ENCODE results near the gene C17orf100. TPM values are rescaled to one million over a fixed set of nuclear protein-coding genes. Genes with fewer than 3 reads are reported as not detected.

Gene C17orf100
- total and polyA plus RNA-seq, 2 of the 13 experiments (the other 11 are each of a cell fraction or from before 2014, with no cell fraction given) = 3.6 to 8.7 TPM

- TF ChIP-seq ZNF7 (CRISPR knock-in tag; IDR thresholded peaks at IDR 0.05) = peak; percentile 97
- TF ChIP-seq ZFP91 (CRISPR knock-in tag; IDR thresholded peaks at IDR 0.05; ENCODE audit: borderline replicate concordance) = no peak
- no peak for TF ChIP-seq ZNF577 (CRISPR knock-in tag; IDR thresholded peaks at IDR 0.05; ENCODE audit: borderline replicate concordance, low read depth)
- TF ChIP-seq ZNF746 (CRISPR knock-in tag; IDR thresholded peaks at IDR 0.05) = no peak
- TF ChIP-seq ZNF75D (CRISPR knock-in tag; IDR thresholded peaks at IDR 0.05; ENCODE audit: borderline replicate concordance) = no peak
- TF ChIP-seq ZFAT (CRISPR knock-in tag; conservative IDR thresholded peaks at IDR 0.05) = no peak
- no peak for TF ChIP-seq ZNF556 (CRISPR knock-in tag; IDR thresholded peaks at IDR 0.05; ENCODE audit: borderline replicate concordance)
- no peak for TF ChIP-seq ZNF432 (CRISPR knock-in tag; IDR thresholded peaks at IDR 0.05; ENCODE audit: borderline replicate concordance)
- no peak for TF ChIP-seq ZNF674 (CRISPR knock-in tag; IDR thresholded peaks at IDR 0.05; ENCODE audit: low read depth)
- TF ChIP-seq JUN (CRISPR knock-in tag; IDR thresholded peaks at IDR 0.05) = no peak
- no peak for TF ChIP-seq JUNB (CRISPR knock-in tag; IDR thresholded peaks at IDR 0.05; ENCODE audit: borderline replicate concordance)
- no peak for TF ChIP-seq TOPORS (CRISPR knock-in tag; IDR thresholded peaks at IDR 0.05)
- peak; percentile 79 to 80 for TF ChIP-seq MAFK (conservative IDR thresholded peaks at IDR 0.05 in 1 of 2, IDR thresholded peaks at IDR 0.05 in 1 of 2; ENCODE audit: low read length in 2 of 2)
- peak; percentile 92 for TF ChIP-seq NFE2L2 (IDR thresholded peaks at IDR 0.05; ENCODE audit: low read length)
- no peak for TF ChIP-seq ZNF558 (CRISPR knock-in tag; IDR thresholded peaks at IDR 0.05; ENCODE audit: borderline replicate concordance)
- TF ChIP-seq ZBTB25 (CRISPR knock-in tag; IDR thresholded peaks at IDR 0.05) = no peak
Observed at GRCh38 chr17:6633263-6633662, 18.3 kb upstream of the C17orf100 start (continued).
